ENCODE results near the gene TAS2R40.

Gene TAS2R40

GRCh38 chr7:143236408-143236990, 14.7 kb downstream of the TAS2R40 start:
- H3K4me3 ChIP-seq (ENCODE audit: low read depth, low read length), result no peak overlapping the region
- CTCF ChIA-PET, result interaction anchor here (0.9 to 1.2 kb wide), 2 partner anchors 21 to 180 kb away, joined by 3 to 5 read pairs; no protein-coding TSS in a partner anchor
- DNase-seq (ENCODE audit: low read depth, low spot score), result no peak
- TF ChIP-seq CTCF (IDR thresholded peaks at IDR 0.05; ENCODE audit: insufficient read depth, low read length, missing control alignments), result no peak
- POLR2A ChIA-PET, result no interaction called here

- POLR2A ChIA-PET, result no interaction called here
- CTCF ChIA-PET, result interaction anchor here (0.9 to 1.2 kb wide), 2 partner anchors 22 to 179 kb away, joined by 3 to 5 read pairs; no protein-coding TSS in a partner anchor
- H3K4me3 ChIP-seq (ENCODE audit: low read depth, low read length), result no peak overlapping the region
- no peak for TF ChIP-seq CTCF (IDR thresholded peaks at IDR 0.05; ENCODE audit: insufficient read depth, low read length, missing control alignments)
- no peak for DNase-seq (ENCODE audit: low read depth, low spot score)
Observed at GRCh38 chr7:143237366-143237765, 15.5 kb downstream of the TAS2R40 start.

DNA sequence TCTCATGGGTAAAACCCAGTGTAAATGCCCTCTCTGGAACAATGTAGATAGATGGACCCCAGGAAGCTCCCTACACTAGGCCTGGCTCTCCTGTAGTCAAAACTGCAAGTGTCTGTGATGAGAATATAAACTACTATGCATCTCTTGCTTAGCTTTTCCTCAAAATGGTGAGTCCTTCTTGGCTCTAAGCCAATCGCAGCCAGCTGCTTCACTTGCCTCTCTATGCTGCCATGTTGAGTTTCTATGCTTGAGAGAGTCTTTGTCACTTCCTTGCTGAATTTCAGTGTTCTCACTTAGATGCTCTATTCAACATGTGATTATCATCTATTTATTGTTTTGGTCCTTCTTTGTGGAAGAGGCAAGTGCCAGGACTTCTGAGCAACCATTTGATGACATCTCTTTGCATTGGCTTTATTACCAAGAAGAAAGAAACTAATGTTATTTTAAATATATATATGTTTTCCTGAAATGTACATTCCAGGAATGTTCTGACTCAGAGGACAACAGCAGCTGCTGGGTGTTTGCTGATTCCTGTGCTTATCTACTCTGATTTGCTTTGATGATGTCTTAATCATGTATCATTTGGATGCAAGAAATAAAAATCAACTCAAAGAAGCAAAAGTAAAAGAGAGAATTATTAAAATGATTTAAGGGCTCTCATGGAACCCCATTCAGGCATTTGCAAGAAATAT, 16.6 kb downstream of the TAS2R40 start:
- no peak for DNase-seq (ENCODE audit: low read depth, low spot score)
- ChIA-PET POLR2A (no interaction called here), CTCF (interaction anchor here (0.9 to 3.5 kb wide), 8 partner anchors 9 to 230 kb away, joined by 3 to 25 read pairs (median 4); no protein-coding TSS in a partner anchor)
- TF ChIP-seq CTCF (IDR thresholded peaks at IDR 0.05; ENCODE audit: insufficient read depth, low read length, missing control alignments), result no peak
- H3K4me3 ChIP-seq (ENCODE audit: low read depth, low read length), result no peak overlapping the region

GRCh38 chr7:143239813-143240212, 18.0 kb downstream of the TAS2R40 start:
- POLR2A ChIA-PET, result interaction anchor here (0.7 to 1.3 kb wide), 5 partner anchors 23 to 152 kb away, joined by 3 to 5 read pairs (median 4); partner anchors contain the start of gene GSTK1
- no peak for TF ChIP-seq CTCF (IDR thresholded peaks at IDR 0.05; ENCODE audit: insufficient read depth, low read length, missing control alignments)
- CTCF ChIA-PET, result interaction anchor here (0.6 to 5.1 kb wide), 66 partner anchors 8 to 715 kb away, joined by 3 to 79 read pairs (median 7); partner anchors contain the start of genes CASP2, EPHA1, GSTK1 and TAS2R40
- DNase-seq (ENCODE audit: low read depth, low spot score), result no peak
- H3K4me3 ChIP-seq (ENCODE audit: low read depth, low read length), result no peak overlapping the region

DNA sequence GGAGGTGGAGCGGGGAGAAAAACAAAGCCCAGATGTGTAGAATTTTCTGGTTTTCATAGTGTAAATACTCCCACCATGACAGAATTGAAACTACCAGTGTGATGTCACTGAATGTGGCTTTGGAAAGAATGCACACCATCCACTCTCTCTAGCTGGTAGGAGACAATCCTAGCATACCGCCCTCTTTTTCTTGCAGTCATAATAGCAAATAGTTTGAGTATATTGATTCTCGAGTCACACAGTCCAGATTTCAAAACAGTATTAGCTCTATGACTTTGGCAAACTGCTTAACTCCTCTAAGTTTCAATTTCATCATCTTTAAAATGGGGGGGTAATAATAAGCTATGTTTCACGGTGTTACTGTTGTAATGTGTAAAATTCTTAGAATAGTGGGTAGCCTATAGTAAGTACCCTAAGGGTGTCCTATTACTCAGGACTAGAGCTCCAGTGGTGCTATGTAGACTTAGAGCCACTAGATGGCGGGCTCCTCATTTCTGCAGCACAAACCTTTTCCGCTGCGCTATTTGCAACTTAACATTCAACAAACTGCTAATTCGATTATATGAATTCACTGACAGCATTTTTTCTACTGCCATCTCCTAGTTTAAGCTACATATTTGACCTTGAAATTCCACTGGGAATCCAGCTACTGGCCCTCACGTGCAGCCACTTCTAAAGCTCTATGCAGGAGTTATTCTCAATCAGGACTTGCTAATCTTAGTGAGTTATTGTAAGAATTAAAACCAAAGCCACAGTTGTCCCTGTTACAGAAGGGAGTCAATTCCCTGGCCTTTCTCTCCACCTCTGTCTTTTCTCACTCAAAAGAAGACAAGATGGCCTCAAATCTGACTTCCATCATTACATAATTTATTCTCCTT, 18.7 kb downstream of the TAS2R40 start:
- CTCF ChIA-PET, result interaction anchor here (0.6 to 5.1 kb wide), 77 partner anchors 9 to 716 kb away, joined by 3 to 79 read pairs (median 6); partner anchors contain the start of genes CASP2, EPHA1, GSTK1 and TAS2R40
- DNase-seq (ENCODE audit: low read depth, low spot score), result peak; percentile 60

More for the DNA sequence above, 18.7 kb downstream of the TAS2R40 start:
- POLR2A ChIA-PET, result interaction anchor here (0.7 to 1.3 kb wide), 6 partner anchors 23 to 155 kb away, joined by 3 to 5 read pairs (median 4); partner anchors contain the start of gene GSTK1
- peak overlapping the region; percentile 21 for H3K4me3 ChIP-seq (ENCODE audit: low read depth, low read length)
- peak; percentile 76 for TF ChIP-seq CTCF (IDR thresholded peaks at IDR 0.05; ENCODE audit: insufficient read depth, low read length, missing control alignments)

Data from AG04449 (cell line).